ENCODE measurements around the gene ETFB. TPM values are rescaled to one million over a fixed set of nuclear protein-coding genes. Genes with fewer than 3 reads are reported as not detected.

ETFB gene
- total RNA-seq, 1 donor from 2014 or later, result 60.0 TPM

DNA sequence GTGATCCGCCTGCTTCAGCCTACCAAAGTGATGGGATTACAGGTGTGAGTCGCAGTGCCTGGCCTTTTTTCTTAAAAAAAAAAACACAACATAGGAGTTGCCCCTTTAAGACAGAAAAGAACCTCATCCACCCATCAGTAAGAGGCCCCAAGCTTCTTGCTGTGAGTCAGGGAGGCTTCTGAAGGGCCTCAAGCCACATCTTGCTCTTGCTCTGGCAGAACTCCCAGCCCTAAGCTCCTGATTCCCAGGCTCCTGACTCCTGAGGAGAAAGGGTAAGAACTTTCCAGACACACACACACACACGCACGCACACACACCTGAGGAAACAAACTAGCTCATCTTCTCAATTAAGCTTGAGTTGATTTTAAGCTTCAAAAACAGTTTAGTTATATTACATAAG, 6.9 kb downstream of the ETFB start:
- no peak for DNase-seq (ENCODE audit: low spot score in 2 of 2, unreplicated experiment in 2 of 2)
- H3K27ac Mint-ChIP-seq, result peak overlapping the region; percentile 82
- TF ChIP-seq, protein P1, sequence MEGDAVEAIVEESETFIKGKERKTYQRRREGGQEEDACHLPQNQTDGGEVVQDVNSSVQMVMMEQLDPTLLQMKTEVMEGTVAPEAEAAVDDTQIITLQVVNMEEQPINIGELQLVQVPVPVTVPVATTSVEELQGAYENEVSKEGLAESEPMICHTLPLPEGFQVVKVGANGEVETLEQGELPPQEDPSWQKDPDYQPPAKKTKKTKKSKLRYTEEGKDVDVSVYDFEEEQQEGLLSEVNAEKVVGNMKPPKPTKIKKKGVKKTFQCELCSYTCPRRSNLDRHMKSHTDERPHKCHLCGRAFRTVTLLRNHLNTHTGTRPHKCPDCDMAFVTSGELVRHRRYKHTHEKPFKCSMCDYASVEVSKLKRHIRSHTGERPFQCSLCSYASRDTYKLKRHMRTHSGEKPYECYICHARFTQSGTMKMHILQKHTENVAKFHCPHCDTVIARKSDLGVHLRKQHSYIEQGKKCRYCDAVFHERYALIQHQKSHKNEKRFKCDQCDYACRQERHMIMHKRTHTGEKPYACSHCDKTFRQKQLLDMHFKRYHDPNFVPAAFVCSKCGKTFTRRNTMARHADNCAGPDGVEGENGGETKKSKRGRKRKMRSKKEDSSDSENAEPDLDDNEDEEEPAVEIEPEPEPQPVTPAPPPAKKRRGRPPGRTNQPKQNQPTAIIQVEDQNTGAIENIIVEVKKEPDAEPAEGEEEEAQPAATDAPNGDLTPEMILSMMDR (IDR thresholded peaks at IDR 0.05; ENCODE audit: unreplicated experiment), result no peak
- no peaks in the 10 kb centered on the region for H3K27me3 Mint-ChIP-seq (ENCODE audit: low read depth)
- H3K36me3 Mint-ChIP-seq, result no peaks in the 10 kb centered on the region
- H3K4me1 Mint-ChIP-seq, result peaks cover 29% of the 10 kb centered on the region
- H3K9me3 Mint-ChIP-seq, result no peaks in the 10 kb centered on the region
- H3K4me3 Mint-ChIP-seq, result no peak overlapping the region

DNA sequence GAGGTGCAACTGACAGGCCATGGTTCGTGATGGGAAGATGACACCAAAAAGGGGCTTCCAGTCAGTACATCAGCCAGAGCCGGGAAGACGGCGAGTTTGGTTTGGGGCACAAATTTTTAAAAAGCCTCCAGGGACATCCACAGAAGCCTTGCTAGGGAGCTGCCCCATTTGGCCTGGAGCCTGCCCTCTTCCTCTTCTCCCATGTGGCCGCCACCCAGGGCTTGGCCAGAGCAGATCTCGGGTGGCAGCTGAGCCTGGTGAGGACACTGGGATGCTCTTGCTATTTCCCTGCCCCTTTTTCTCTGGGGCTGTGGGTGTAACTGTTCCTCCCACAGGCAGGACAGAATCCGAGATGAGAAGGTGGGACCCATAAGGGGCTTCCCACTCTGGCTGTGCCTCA, 8.2 kb downstream of the ETFB start:
- TF ChIP-seq, protein P1 (IDR thresholded peaks at IDR 0.05; ENCODE audit: unreplicated experiment), result no peak
- H3K4me3 Mint-ChIP-seq, result no peak overlapping the region

DNA sequence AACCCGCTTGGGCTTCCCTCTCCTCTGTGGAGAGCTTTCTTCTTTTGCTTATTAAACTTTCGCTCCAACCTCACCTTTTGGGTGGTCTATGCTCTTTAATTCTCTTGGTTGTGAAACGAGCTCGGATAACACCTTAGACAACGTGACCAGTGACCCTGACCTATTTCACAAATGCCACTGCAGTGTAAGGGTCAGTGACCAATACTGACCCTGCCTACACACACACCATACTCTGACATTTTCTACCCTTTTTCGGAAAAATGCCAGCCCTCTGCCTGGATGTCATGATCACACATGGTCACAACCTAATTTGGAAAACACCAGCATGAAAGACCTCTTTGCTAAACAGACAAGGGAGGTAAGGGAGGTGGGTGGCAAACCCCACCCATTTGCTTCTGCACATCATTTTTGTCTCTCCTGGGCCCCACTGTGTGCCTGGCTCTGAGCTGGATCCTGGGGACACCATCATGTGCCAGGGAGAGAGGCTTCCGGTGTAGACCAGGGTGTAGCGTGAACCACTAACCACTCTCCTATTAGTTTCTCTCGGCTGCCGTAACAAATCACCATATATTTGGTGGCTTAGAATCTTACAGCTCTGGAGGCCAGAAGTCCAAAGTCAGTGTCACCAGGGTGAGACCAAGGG, 9.9 kb downstream of the ETFB start:
- Mint-ChIP-seq H3K4me1 (peaks cover 23% of the 10 kb centered on the region), H3K4me3 (no peak overlapping the region), H3K27ac (no peak overlapping the region), H3K27me3 (ENCODE audit: low read depth) (no peaks in the 10 kb centered on the region), H3K9me3 (no peaks in the 10 kb centered on the region), H3K36me3 (peaks cover 10% of the 10 kb centered on the region)
- TF ChIP-seq, protein P1 (IDR thresholded peaks at IDR 0.05; ENCODE audit: unreplicated experiment), result no peak
- no peak for DNase-seq (ENCODE audit: low spot score in 2 of 2, unreplicated experiment in 2 of 2)

More for the DNA sequence above, 8.2 kb downstream of the ETFB start:
- no peaks in the 10 kb centered on the region for H3K9me3 Mint-ChIP-seq
- H3K36me3 Mint-ChIP-seq, result no peaks in the 10 kb centered on the region
- DNase-seq (ENCODE audit: low spot score in 2 of 2, unreplicated experiment in 2 of 2), result no peak
- peaks cover 25% of the 10 kb centered on the region for H3K4me1 Mint-ChIP-seq
- no peak overlapping the region for H3K27ac Mint-ChIP-seq
- no peaks in the 10 kb centered on the region for H3K27me3 Mint-ChIP-seq (ENCODE audit: low read depth)

DNA sequence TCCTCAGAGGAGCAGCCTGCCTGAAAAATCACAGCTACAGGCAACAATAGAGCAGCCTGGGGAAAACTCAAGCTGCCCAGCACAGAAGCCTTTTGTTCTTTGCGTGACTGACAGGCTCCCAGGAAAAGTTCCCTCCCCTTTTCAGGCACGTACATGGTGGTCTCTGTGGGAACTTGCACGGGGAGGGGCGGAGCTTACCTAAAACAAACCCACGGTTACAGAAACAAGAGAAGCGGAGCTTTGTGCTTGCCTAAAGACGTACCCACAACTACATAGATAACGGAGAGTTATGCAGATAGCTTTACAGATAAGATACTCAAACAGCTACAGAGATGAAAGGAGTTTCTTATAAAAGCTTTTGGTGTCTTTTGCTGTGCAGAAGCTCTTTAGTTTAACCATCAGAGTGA, 11.4 kb downstream of the ETFB start:
- Mint-ChIP-seq H3K4me1 (peaks cover 23% of the 10 kb centered on the region), H3K9me3 (no peaks in the 10 kb centered on the region), H3K4me3 (peak overlapping the region; percentile 42), H3K27me3 (ENCODE audit: low read depth) (no peaks in the 10 kb centered on the region), H3K36me3 (peaks cover 17% of the 10 kb centered on the region), H3K27ac (peak overlapping the region; percentile 90)
- TF ChIP-seq, protein P1 (IDR thresholded peaks at IDR 0.05; ENCODE audit: unreplicated experiment), result no peak
- peak; percentile 52 to 72 for DNase-seq (ENCODE audit: low spot score in 2 of 2, unreplicated experiment in 2 of 2)

DNA sequence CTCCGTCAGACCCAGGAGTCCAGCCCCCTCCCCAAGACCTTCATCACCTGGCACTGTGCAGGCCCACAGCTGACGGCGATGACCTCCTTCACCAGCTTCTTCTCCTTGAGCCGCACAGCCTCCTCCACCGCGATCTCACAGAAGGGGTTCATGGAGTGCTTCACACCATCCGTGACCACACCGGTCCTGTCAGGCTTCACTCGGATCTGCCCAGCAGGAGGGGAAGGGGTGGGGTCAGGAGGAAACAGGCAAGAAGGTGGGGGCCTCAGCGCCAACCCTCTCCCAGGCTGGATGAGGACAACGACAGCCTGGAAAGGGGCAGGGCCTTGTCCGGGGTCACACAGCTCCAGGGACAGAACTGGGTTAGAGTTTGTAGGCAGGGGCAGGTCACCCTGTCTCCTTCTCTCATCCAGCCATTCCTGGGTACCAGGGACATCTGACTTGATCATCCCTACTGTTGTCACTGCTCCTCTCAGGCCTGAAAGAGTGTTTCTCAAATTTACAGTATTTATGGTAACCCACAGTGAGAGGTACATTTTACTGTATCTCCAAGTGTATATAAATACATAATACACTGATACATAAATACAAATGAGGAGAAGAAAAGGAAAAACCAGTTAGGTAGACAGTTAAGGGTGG, 12.0 kb downstream of the ETFB start:
- Mint-ChIP-seq H3K4me3 (peak overlapping the region; percentile 51), H3K27ac (peak overlapping the region; percentile 90), H3K27me3 (ENCODE audit: low read depth) (no peaks in the 10 kb centered on the region), H3K4me1 (peaks cover 19% of the 10 kb centered on the region), H3K36me3 (peaks cover 17% of the 10 kb centered on the region), H3K9me3 (no peaks in the 10 kb centered on the region)
- TF ChIP-seq, protein P1 (IDR thresholded peaks at IDR 0.05; ENCODE audit: unreplicated experiment), result no peak
- DNase-seq (ENCODE audit: low spot score in 2 of 2, unreplicated experiment in 2 of 2), result no peak
